HepG2 (cell line): ENCODE results near the gene USP19. TPM values are rescaled to one million over a fixed set of nuclear protein-coding genes. Genes with fewer than 3 reads are reported as not detected.

Experiments
- ATAC-seq: fragments of 200-7000 bp; cut with Tn5 transposase; 3 replicates; pipeline ENCODE4 v1.9.1; 2020; ENCODE audit warnings: mild to moderate bottlenecking, moderate library complexity
- BruUV-seq: library from RNA; stranded (reverse); fragments of 400-500 nt; replicated peaks from 2 replicates; lab custom pipeline; 2021; lab: Mats Ljungman, UMichigan
- CTCF ChIA-PET: fragments of 300-600 bp; formaldehyde crosslinking; extraction: SDS; loops from one replicate; lab custom pipeline; 2021; ENCODE audit warnings: low total read pairs, inconsistent platforms, low intra/inter-chr PET ratio; lab: Yijun Ruan, JAX
- POLR2A ChIA-PET: fragments of 350-600 bp; sonication (Branson Sonifier 250); formaldehyde crosslinking; loops from one replicate; lab custom pipeline; 2020; ENCODE audit warnings: antibody characterized with exemption, inconsistent platforms; lab: Yijun Ruan, JAX
- DNase-seq: peaks from one replicate; pipeline ENCODE4 v3.0.0-alpha.2; 2015; ENCODE audit warnings: low spot score
- FAIRE-seq: peaks from 3 replicates; lab custom pipeline; 2011; peaks lifted over from hg19 to GRCh38; lab: Jason Lieb, UNC
- H2AFZ ChIP-seq: one replicate; pipeline ENCODE4 v1.6.1; 2011; ENCODE audit warnings: low read length, inconsistent platforms
- H3K27ac ChIP-seq: fragments of 300-600 bp; 3 replicates; pipeline ENCODE4 v1.8.0; 2011; ENCODE audit warnings: mixed run types, mild to moderate bottlenecking, mixed read lengths, low read length, inconsistent platforms; ENCODE audit not compliant: insufficient read depth; ENCODE audit errors: extremely low read length
- H3K27me3 ChIP-seq, 2 experiments: fragments of 200-600 bp in 1 of 2; 2 replicates in 1 of 2; 3 replicates in 1 of 2; pipeline versions ENCODE4 v1.6.0 to v1.8.0; 2011; ENCODE audit warnings: low read length in 2 of 2, mild to moderate bottlenecking in 2 of 2, moderate library complexity in 2 of 2, inconsistent platforms in 1 of 2; ENCODE audit not compliant: insufficient read depth in 2 of 2, control insufficient read depth in 1 of 2
- H3K36me3 ChIP-seq, 2 experiments: fragments of 200-600 bp in 1 of 2; replicated peaks in 1 of 2; 2 replicates in 1 of 2; 3 replicates in 1 of 2; pipeline versions ENCODE4 v1.5.1 to v1.8.0; 2011; ENCODE audit warnings: low read length in 2 of 2, inconsistent platforms in 1 of 2; ENCODE audit not compliant: insufficient read depth in 2 of 2, control insufficient read depth in 1 of 2
- H3K4me1 ChIP-seq: 2 replicates; pipeline ENCODE4 v1.5.1; 2012; ENCODE audit warnings: low read length, inconsistent platforms; ENCODE audit not compliant: insufficient read depth
- H3K4me2 ChIP-seq: 2 replicates; pipeline ENCODE4 v1.6.0; 2011; ENCODE audit warnings: low read depth, low read length, inconsistent platforms
- H3K4me3 ChIP-seq, 3 experiments: fragments of 200-600 bp in 1 of 3; sonication (generic), shearing (Covaris generic) in 1 of 3; replicated peaks in 1 of 3; 2 replicates each; pipeline ENCODE4 v1.5.1; 2011 to 2016; ENCODE audit warnings: low read length in 3 of 3, inconsistent platforms in 2 of 3, low read depth in 2 of 3, mild to moderate bottlenecking in 2 of 3, control low read depth in 1 of 3, mixed read lengths in 1 of 3; ENCODE audit not compliant: insufficient read depth in 1 of 3
- H3K79me2 ChIP-seq: one replicate; pipeline ENCODE4 v1.6.1; 2011; ENCODE audit warnings: low read length, inconsistent platforms; ENCODE audit not compliant: insufficient read depth
- H3K9ac ChIP-seq: 2 replicates; pipeline ENCODE4 v1.6.0; 2011; ENCODE audit warnings: mild to moderate bottlenecking, low read depth, low read length, inconsistent platforms; ENCODE audit not compliant: insufficient read depth
- H3K9me3 ChIP-seq: 2 replicates; pipeline ENCODE4 v1.5.1; 2012; ENCODE audit warnings: mild to moderate bottlenecking, low read length
- H4K20me1 ChIP-seq: 2 replicates; pipeline ENCODE4 v1.6.0; 2011; ENCODE audit warnings: inconsistent platforms, mild to moderate bottlenecking, low read length, moderate library complexity; ENCODE audit not compliant: insufficient read depth
- ATM ChIP-seq: fragments of 450-650 bp; IDR thresholded peaks from 2 replicates; pipeline ENCODE4 v1.7.1; 2017; ENCODE audit warnings: mild to moderate bottlenecking, borderline replicate concordance
- FLYWCH1 ChIP-seq: sonication (generic); formaldehyde crosslinking; IDR thresholded peaks from 2 replicates; pipeline ENCODE4 v1.8.1; 2023; ENCODE audit warnings: mild to moderate bottlenecking, missing genetic modification reagents
- KLF13 ChIP-seq: sonication (generic); formaldehyde crosslinking; IDR thresholded peaks from 2 replicates; pipeline ENCODE4 v1.4.0; 2020; ENCODE audit warnings: mild to moderate bottlenecking, missing genetic modification reagents
- NKX3-1 ChIP-seq: sonication (generic); formaldehyde crosslinking; IDR thresholded peaks from 2 replicates; pipeline ENCODE4 v1.5.0; 2020; ENCODE audit warnings: missing genetic modification reagents
- PRDM10 ChIP-seq: sonication (generic); formaldehyde crosslinking; IDR thresholded peaks from 2 replicates; pipeline ENCODE4 v1.4.0; 2020; ENCODE audit warnings: low read depth, missing genetic modification reagents
- RARA ChIP-seq: IDR thresholded peaks from 2 replicates; pipeline ENCODE4 v1.6.1; 2016; ENCODE audit warnings: missing genetic modification reagents, missing compliant biosample characterization
- SYNCRIP ChIP-seq: fragments of 200-400 bp; formaldehyde crosslinking; IDR thresholded peaks from 2 replicates; pipeline ENCODE4 v1.6.1; 2018; ENCODE audit warnings: mild to moderate bottlenecking, low read depth, low read length; ENCODE audit not compliant: insufficient read depth
- TBX2 ChIP-seq: sonication (generic); formaldehyde crosslinking; IDR thresholded peaks from 2 replicates; pipeline ENCODE4 v1.5.0; 2020; ENCODE audit warnings: missing genetic modification reagents, mild to moderate bottlenecking, borderline replicate concordance
- ZNF354B ChIP-seq: sonication (generic); formaldehyde crosslinking; IDR thresholded peaks from 2 replicates; pipeline ENCODE4 v1.8.0; 2022; ENCODE audit warnings: mild to moderate bottlenecking, missing genetic modification reagents
- ZNF44 ChIP-seq: sonication (generic); formaldehyde crosslinking; IDR thresholded peaks from 2 replicates; pipeline ENCODE4 v1.5.1; 2020; ENCODE audit warnings: mild to moderate bottlenecking, missing genetic modification reagents
- ZNF552 ChIP-seq: sonication (generic); formaldehyde crosslinking; IDR thresholded peaks from 2 replicates; pipeline ENCODE4 v1.9.0; 2022; ENCODE audit warnings: missing genetic modification reagents, mild to moderate bottlenecking, borderline replicate concordance
- ZNF772 ChIP-seq: sonication (generic); formaldehyde crosslinking; IDR thresholded peaks from 2 replicates; pipeline ENCODE4 v1.5.0; 2020; ENCODE audit warnings: mild to moderate bottlenecking, missing genetic modification reagents
- ZNF775 ChIP-seq: sonication (generic); formaldehyde crosslinking; IDR thresholded peaks from 2 replicates; pipeline ENCODE4 v1.4.0; 2020; ENCODE audit warnings: missing genetic modification reagents, mild to moderate bottlenecking, moderate library complexity, borderline replicate concordance
- WGBS: methylation state at CpG from one replicate; pipeline ENCODE4 v1.1.6; 2017; ENCODE audit warnings: low lambda C conversion rate; 5-methylcytosine and 5-hydroxymethylcytosine counted together
- in situ Hi-C: cut with HindIII; loops from 2 replicates; pipeline ENCODE4 v1.10.0; 2017; ENCODE audit warnings: low pct_unique_long_range_greater_than_20kb; ENCODE audit not compliant: extremely low pct_ligation_motif_present
- intact Hi-C: fragments of 100-400 bp; cut with micrococcal nuclease; formaldehyde crosslinking; loops from one replicate; pipeline ENCODE4 v1.10.0; 2022; ENCODE audit not compliant: unreplicated experiment
- polyA plus RNA-seq, 8 experiments: library from polyadenylated mRNA; depleted of rRNA in 3 of 8; stranded (reverse) in 7 of 8; unstranded in 1 of 8; fragments of >200 nt; fragmentation: Illumina TruSeq in 4 of 8; extraction: Trizol in 4 of 8; gene quantifications; 2 replicates each; pipeline versions ENCODE4 v1.2.1 to v1.2.3, GENCODE V29; 2011 to 2016; ENCODE audit warnings: low read depth in 4 of 8, missing spikeins in 1 of 8, mixed read lengths in 1 of 8; ENCODE audit not compliant: insufficient read depth in 1 of 8
- total RNA-seq, 5 experiments: library from RNA; depleted of rRNA; stranded (reverse); fragments of >200 nt; fragmentation: Illumina TruSeq; extraction: Trizol; gene quantifications; 2 replicates each; pipeline ENCODE4 v1.2.3, GENCODE V29; 2016; ENCODE audit warnings: low read depth in 1 of 5
- TF ChIP-seq, protein P1 (sequence below): sonication (generic); formaldehyde crosslinking; IDR thresholded peaks from 2 replicates; pipeline ENCODE4 v1.4.0; 2020; ENCODE audit warnings: missing genetic modification reagents, borderline replicate concordance
- TF ChIP-seq, protein P2 (sequence below): sonication (generic); formaldehyde crosslinking; IDR thresholded peaks from 2 replicates; pipeline ENCODE4; 2020; ENCODE audit warnings: missing genetic modification reagents, mild to moderate bottlenecking, borderline replicate concordance

USP19 gene
- total and polyA plus RNA-seq, 2 of the 13 experiments (the other 11 are each of a cell fraction or from before 2014, with no cell fraction given): 28.3 to 31.7 TPM

DNA sequence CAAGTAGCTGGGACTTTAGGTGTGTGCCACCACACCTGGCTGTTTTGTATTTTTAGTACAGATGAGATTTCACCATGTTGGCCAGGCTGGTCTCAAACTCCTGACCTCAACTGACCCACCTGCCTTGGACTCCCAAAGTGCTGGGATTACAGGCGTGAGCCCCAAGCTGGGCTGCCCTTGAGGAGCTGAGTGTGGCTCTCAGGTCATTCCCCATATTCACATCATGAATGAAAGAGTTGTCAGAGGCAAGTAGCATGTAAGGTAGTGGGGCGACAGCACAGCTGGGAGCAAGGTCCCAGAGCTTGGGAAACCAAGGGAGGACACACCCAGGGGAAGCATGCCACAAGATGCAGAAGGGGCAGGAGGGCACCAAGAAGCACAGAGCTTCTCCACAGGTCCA lies 40.6 kb upstream of the USP19 start:
- in situ Hi-C loops (loop anchor here (25.0 kb wide), 1 partner anchor 276 kb away; the partner anchor contains the start of gene NICN1), intact Hi-C loops (no loop called here)
- no peak overlapping the region for H3K27ac ChIP-seq
- no peak overlapping the region for H2AFZ ChIP-seq
- POLR2A ChIA-PET: no interaction called here
- DNase-seq: no peak
- H3K9ac ChIP-seq: no peak overlapping the region
- H3K79me2 ChIP-seq: peaks cover 16% of the 10 kb centered on the region
- H3K27me3 ChIP-seq: no peaks in the 10 kb centered on the region; a peak in 1 of 5 replicates
- TF ChIP-seq ZNF772 (CRISPR knock-in tag) (no peak), ZNF44 (no peak), NKX3-1 (CRISPR knock-in tag) (no peak), FLYWCH1 (CRISPR knock-in tag) (no peak), ZNF354B (CRISPR knock-in tag) (no peak), ATM (no peak), KLF13 (no peak), TBX2 (CRISPR knock-in tag) (no peak), RARA (no peak), ZNF775 (no peak), SYNCRIP (no peak), PRDM10 (CRISPR knock-in tag) (no peak), ZNF552 (CRISPR knock-in tag) (no peak)
- TF ChIP-seq, protein P1, sequence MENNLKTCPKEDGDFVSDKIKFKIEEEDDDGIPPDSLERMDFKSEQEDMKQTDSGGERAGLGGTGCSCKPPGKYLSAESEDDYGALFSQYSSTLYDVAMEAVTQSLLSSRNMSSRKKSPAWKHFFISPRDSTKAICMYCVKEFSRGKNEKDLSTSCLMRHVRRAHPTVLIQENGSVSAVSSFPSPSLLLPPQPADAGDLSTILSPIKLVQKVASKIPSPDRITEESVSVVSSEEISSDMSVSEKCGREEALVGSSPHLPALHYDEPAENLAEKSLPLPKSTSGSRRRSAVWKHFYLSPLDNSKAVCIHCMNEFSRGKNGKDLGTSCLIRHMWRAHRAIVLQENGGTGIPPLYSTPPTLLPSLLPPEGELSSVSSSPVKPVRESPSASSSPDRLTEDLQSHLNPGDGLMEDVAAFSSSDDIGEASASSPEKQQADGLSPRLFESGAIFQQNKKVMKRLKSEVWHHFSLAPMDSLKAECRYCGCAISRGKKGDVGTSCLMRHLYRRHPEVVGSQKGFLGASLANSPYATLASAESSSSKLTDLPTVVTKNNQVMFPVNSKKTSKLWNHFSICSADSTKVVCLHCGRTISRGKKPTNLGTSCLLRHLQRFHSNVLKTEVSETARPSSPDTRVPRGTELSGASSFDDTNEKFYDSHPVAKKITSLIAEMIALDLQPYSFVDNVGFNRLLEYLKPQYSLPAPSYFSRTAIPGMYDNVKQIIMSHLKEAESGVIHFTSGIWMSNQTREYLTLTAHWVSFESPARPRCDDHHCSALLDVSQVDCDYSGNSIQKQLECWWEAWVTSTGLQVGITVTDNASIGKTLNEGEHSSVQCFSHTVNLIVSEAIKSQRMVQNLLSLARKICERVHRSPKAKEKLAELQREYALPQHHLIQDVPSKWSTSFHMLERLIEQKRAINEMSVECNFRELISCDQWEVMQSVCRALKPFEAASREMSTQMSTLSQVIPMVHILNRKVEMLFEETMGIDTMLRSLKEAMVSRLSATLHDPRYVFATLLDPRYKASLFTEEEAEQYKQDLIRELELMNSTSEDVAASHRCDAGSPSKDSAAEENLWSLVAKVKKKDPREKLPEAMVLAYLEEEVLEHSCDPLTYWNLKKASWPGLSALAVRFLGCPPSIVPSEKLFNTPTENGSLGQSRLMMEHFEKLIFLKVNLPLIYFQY (CRISPR knock-in tag): no peak
- TF ChIP-seq, protein P2, sequence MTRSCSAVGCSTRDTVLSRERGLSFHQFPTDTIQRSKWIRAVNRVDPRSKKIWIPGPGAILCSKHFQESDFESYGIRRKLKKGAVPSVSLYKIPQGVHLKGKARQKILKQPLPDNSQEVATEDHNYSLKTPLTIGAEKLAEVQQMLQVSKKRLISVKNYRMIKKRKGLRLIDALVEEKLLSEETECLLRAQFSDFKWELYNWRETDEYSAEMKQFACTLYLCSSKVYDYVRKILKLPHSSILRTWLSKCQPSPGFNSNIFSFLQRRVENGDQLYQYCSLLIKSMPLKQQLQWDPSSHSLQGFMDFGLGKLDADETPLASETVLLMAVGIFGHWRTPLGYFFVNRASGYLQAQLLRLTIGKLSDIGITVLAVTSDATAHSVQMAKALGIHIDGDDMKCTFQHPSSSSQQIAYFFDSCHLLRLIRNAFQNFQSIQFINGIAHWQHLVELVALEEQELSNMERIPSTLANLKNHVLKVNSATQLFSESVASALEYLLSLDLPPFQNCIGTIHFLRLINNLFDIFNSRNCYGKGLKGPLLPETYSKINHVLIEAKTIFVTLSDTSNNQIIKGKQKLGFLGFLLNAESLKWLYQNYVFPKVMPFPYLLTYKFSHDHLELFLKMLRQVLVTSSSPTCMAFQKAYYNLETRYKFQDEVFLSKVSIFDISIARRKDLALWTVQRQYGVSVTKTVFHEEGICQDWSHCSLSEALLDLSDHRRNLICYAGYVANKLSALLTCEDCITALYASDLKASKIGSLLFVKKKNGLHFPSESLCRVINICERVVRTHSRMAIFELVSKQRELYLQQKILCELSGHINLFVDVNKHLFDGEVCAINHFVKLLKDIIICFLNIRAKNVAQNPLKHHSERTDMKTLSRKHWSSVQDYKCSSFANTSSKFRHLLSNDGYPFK (CRISPR knock-in tag): no peak
- no peaks in the 10 kb centered on the region for H3K9me3 ChIP-seq
- CTCF ChIA-PET: no interaction called here
- no peak for ATAC-seq
- no TSS peak for BruUV-seq
- no peak overlapping the region for H3K4me2 ChIP-seq
- no peak overlapping the region for H3K4me3 ChIP-seq
- H3K4me1 ChIP-seq: peaks cover 30% of the 10 kb centered on the region
- no peaks in the 10 kb centered on the region for H4K20me1 ChIP-seq
- 92% methylated on average over 1 of the region's 2 CpGs for WGBS
- peaks cover 5 to 20% of the 10 kb centered on the region in 2 experiments; a peak in 4 of 5 replicates for H3K36me3 ChIP-seq
- no peak for FAIRE-seq
